Measurements from ENCODE around the gene POLE.

DNA sequence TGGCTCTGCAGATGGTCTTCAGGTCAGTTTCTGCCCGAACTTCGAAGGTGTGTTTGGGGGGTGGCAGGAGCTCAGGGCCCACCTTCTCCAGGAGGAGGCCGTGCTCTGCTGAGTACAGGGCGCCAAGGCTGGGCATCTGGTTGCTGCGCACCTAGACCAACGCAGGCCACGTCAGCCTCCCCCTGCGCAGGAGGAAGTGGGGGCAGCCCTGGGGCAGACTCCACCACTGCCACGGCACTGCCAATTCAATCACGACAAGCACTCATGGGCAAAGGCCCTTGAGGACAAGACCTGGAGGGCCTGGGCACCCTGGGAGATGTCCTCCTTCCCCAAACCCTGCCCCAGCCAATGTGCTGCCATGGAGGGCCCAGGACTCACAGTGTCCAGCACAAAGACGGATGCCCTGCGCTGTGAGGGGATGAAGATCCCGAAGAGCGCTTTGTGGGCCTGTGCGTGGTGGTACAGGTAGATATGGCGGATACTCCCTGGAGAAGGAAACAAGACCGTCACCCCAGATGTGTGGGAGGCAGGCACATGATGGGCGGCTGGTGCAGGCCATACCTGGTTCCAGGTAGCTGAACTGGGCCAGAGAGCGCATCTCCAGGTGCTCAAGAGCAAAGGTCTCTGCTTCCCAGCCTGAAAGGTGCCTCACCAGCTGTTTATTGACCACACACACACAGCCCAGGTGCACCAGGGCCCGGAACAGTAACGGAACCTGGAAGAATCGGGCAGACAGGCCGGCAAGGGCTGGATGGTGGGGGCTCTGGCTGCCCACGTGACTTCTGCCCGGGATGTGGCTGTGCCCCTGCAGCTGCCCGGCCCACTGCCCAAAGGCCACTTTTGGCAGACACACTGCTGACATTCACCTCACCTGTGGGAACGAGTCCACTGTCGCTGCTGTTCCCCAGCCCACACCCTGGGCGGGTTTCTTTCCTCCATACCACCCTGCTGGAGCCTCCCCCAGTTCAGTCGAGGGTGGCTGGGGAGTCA lies 44.0 kb downstream of the POLE start:
- no peak for TF ChIP-seq POLR2A (IDR thresholded peaks at IDR 0.05)
- TF ChIP-seq, protein P1, sequence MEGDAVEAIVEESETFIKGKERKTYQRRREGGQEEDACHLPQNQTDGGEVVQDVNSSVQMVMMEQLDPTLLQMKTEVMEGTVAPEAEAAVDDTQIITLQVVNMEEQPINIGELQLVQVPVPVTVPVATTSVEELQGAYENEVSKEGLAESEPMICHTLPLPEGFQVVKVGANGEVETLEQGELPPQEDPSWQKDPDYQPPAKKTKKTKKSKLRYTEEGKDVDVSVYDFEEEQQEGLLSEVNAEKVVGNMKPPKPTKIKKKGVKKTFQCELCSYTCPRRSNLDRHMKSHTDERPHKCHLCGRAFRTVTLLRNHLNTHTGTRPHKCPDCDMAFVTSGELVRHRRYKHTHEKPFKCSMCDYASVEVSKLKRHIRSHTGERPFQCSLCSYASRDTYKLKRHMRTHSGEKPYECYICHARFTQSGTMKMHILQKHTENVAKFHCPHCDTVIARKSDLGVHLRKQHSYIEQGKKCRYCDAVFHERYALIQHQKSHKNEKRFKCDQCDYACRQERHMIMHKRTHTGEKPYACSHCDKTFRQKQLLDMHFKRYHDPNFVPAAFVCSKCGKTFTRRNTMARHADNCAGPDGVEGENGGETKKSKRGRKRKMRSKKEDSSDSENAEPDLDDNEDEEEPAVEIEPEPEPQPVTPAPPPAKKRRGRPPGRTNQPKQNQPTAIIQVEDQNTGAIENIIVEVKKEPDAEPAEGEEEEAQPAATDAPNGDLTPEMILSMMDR (IDR thresholded peaks at IDR 0.05) = no peak

Data from thyroid gland (tissue), 4 donors.